AG10803 (cell line): ENCODE results near the gene TADA1.

Source experiments
- DNase-seq: peaks from one replicate; pipeline ENCODE4 v3.0.0; 2010; ENCODE audit warnings: low read depth
- H3K4me3 ChIP-seq: 2 replicates; pipeline ENCODE4 v1.5.1; 2011; ENCODE audit warnings: mild to moderate bottlenecking, low read length, control low read depth
- TF ChIP-seq, protein P1 (sequence below): conservative IDR thresholded peaks from 2 replicates; pipeline ENCODE4 v1.5.1; 2011; ENCODE audit warnings: mild to moderate bottlenecking, low read length, control low read depth, inconsistent platforms

TADA1 gene

DNA sequence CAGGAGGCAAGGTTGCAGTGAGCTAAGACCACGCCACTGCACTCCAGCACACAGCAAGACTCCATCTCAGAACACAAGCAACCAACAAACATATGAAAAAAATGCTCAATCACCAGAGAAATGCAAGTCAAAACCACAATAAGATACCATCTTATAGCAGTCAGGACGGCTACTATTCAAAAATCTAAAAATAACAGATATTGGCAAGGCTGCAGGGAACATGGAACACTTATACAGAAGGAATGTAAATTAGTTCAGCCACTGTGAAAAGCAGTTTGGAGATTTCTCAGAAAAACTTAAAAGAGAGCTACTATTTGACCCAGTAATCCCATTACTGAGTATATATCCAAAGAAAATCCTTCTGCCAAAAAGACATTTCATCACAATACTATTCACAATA, 64.4 kb downstream of the TADA1 start:
- peak; percentile 86 for DNase-seq
- H3K4me3 ChIP-seq, result no peak overlapping the region
- TF ChIP-seq, protein P1, sequence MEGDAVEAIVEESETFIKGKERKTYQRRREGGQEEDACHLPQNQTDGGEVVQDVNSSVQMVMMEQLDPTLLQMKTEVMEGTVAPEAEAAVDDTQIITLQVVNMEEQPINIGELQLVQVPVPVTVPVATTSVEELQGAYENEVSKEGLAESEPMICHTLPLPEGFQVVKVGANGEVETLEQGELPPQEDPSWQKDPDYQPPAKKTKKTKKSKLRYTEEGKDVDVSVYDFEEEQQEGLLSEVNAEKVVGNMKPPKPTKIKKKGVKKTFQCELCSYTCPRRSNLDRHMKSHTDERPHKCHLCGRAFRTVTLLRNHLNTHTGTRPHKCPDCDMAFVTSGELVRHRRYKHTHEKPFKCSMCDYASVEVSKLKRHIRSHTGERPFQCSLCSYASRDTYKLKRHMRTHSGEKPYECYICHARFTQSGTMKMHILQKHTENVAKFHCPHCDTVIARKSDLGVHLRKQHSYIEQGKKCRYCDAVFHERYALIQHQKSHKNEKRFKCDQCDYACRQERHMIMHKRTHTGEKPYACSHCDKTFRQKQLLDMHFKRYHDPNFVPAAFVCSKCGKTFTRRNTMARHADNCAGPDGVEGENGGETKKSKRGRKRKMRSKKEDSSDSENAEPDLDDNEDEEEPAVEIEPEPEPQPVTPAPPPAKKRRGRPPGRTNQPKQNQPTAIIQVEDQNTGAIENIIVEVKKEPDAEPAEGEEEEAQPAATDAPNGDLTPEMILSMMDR, result no peak

DNA sequence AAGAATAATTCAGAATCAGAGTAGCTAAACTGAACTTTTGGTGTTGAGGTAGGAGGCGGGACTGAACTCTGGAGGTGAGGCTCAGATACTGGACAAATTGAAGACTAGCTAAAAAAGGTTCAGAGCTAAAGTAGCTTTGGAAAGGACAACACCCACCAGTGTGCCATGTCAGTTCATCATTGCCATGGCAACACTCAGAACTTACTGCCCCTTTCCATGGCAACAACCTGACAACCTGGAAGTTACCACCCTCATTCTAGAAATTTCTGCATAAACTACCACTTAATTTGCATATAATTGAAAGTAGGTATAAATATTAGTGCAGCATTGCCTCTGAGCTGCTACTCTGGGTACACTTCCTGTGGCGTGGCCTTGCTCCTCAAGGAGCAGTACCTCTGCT, 67.1 kb downstream of the TADA1 start:
- no peak overlapping the region for H3K4me3 ChIP-seq
- no peak for DNase-seq
- TF ChIP-seq, protein P1, result no peak
